ENCODE results near the gene C5orf47. TPM values are rescaled to one million over a fixed set of nuclear protein-coding genes. Genes with fewer than 3 reads are reported as not detected.

C5orf47 gene
- total RNA-seq, 1 donor from 2014 or later, result not detected

DNA sequence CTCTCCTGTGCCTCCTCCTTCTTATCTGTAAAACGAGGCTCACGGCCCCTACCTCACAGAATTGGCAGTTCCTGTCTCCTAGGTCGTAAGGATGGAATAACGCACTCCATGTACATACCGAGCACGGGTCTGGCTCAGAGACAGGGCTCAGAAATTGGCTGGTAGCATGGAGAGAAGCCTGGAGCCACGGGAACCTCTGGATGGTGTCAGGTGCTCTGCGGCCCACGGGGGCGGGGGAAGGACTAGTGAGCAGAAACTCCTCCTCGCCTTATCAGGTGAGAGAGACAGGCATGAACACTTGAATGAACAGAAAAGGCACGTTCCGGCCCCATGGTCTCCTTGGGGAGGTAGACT, 15.4 kb upstream of the C5orf47 start:
- Mint-ChIP-seq H3K27me3 (ENCODE audit: unreplicated experiment) (peaks cover 5% of the 10 kb centered on the region), H3K4me3 (ENCODE audit: unreplicated experiment) (peak overlapping the region; percentile 88), H3K36me3 (ENCODE audit: unreplicated experiment) (no peaks in the 10 kb centered on the region), H3K27ac (ENCODE audit: unreplicated experiment) (no peak overlapping the region), H3K9me3 (ENCODE audit: unreplicated experiment) (peaks cover 14% of the 10 kb centered on the region), H3K4me1 (ENCODE audit: low read depth, unreplicated experiment) (peaks cover 37% of the 10 kb centered on the region)
- TF ChIP-seq, protein P1, sequence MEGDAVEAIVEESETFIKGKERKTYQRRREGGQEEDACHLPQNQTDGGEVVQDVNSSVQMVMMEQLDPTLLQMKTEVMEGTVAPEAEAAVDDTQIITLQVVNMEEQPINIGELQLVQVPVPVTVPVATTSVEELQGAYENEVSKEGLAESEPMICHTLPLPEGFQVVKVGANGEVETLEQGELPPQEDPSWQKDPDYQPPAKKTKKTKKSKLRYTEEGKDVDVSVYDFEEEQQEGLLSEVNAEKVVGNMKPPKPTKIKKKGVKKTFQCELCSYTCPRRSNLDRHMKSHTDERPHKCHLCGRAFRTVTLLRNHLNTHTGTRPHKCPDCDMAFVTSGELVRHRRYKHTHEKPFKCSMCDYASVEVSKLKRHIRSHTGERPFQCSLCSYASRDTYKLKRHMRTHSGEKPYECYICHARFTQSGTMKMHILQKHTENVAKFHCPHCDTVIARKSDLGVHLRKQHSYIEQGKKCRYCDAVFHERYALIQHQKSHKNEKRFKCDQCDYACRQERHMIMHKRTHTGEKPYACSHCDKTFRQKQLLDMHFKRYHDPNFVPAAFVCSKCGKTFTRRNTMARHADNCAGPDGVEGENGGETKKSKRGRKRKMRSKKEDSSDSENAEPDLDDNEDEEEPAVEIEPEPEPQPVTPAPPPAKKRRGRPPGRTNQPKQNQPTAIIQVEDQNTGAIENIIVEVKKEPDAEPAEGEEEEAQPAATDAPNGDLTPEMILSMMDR (IDR thresholded peaks at IDR 0.05; ENCODE audit: partially characterized antibody, unreplicated experiment), result no peak
- no peak for DNase-seq

DNA sequence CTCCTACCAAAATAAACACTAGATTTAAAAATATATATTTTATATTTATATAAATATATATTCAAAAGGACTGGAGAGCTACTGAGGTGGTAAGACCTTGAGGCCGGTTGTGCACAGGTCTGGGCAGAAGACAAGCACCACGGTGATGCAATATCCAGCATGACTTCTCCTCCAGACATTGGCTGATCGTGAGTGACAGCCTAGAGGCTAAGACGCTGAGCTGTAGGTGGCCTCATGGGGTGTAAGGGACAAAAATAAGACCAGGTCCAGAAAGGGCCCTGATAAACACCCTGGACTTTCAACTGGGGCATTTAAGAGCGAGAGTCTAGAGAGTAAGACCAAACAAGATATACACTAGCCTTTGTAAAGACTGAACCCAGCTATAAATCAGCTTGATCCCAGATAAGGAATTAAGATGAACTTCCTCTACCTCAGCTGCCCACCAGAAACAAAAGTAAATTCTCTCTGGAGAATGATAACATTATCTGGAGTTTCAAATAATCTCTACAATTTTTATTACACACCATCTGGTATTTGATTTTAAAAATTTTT, 14.2 kb upstream of the C5orf47 start:
- peaks cover 27% of the 10 kb centered on the region for H3K4me1 Mint-ChIP-seq (ENCODE audit: low read depth, unreplicated experiment)
- DNase-seq, result no peak
- H3K9me3 Mint-ChIP-seq (ENCODE audit: unreplicated experiment), result peaks cover 14% of the 10 kb centered on the region
- H3K27me3 Mint-ChIP-seq (ENCODE audit: unreplicated experiment), result peaks cover 5% of the 10 kb centered on the region
- no peak overlapping the region for H3K4me3 Mint-ChIP-seq (ENCODE audit: unreplicated experiment)
- H3K27ac Mint-ChIP-seq (ENCODE audit: unreplicated experiment), result no peak overlapping the region
- no peaks in the 10 kb centered on the region for H3K36me3 Mint-ChIP-seq (ENCODE audit: unreplicated experiment)
- TF ChIP-seq, protein P1 (IDR thresholded peaks at IDR 0.05; ENCODE audit: partially characterized antibody, unreplicated experiment), result no peak

- DNase-seq, result no peak
- H3K27ac Mint-ChIP-seq (ENCODE audit: unreplicated experiment), result no peak overlapping the region
- TF ChIP-seq, protein P1 (IDR thresholded peaks at IDR 0.05; ENCODE audit: partially characterized antibody, unreplicated experiment), result no peak
Measured at GRCh38 chr5:173981185-173981761, 7.7 kb upstream of the C5orf47 start.

DNA sequence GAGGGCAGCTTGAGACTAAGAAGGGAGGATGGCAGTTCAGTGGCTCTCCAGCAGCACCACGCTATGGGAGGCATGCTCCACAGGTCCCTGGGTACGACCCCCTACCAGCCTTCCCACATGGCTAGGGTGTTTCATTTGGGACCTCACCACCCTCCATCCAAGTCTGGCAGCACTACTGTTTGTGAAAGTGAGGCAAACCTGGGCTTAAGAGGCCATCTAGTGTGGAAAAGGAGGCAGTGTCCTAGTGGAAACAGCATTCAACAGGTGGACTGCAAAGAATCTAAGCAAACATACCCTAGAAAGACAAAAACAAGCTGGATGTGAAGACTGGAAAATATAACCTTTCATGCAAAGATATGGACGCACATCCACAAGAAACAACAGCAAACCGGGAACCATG, 4.8 kb upstream of the C5orf47 start:
- DNase-seq, result no peak
- H3K27me3 Mint-ChIP-seq (ENCODE audit: unreplicated experiment), result peaks cover 2% of the 10 kb centered on the region
- TF ChIP-seq, protein P1 (IDR thresholded peaks at IDR 0.05; ENCODE audit: partially characterized antibody, unreplicated experiment), result no peak
- no peak overlapping the region for H3K27ac Mint-ChIP-seq (ENCODE audit: unreplicated experiment)
- no peaks in the 10 kb centered on the region for H3K36me3 Mint-ChIP-seq (ENCODE audit: unreplicated experiment)
- no peaks in the 10 kb centered on the region for H3K9me3 Mint-ChIP-seq (ENCODE audit: unreplicated experiment)
- no peaks in the 10 kb centered on the region for H3K4me1 Mint-ChIP-seq (ENCODE audit: low read depth, unreplicated experiment)
- no peak overlapping the region for H3K4me3 Mint-ChIP-seq (ENCODE audit: unreplicated experiment)

More at GRCh38 chr5:173981185-173981761, 7.7 kb upstream of the C5orf47 start:
- H3K27me3 Mint-ChIP-seq (ENCODE audit: unreplicated experiment), result no peaks in the 10 kb centered on the region
- H3K4me3 Mint-ChIP-seq (ENCODE audit: unreplicated experiment), result no peak overlapping the region
- H3K4me1 Mint-ChIP-seq (ENCODE audit: low read depth, unreplicated experiment), result no peaks in the 10 kb centered on the region
- no peaks in the 10 kb centered on the region for H3K36me3 Mint-ChIP-seq (ENCODE audit: unreplicated experiment)
- H3K9me3 Mint-ChIP-seq (ENCODE audit: unreplicated experiment), result peaks cover 4% of the 10 kb centered on the region

DNA sequence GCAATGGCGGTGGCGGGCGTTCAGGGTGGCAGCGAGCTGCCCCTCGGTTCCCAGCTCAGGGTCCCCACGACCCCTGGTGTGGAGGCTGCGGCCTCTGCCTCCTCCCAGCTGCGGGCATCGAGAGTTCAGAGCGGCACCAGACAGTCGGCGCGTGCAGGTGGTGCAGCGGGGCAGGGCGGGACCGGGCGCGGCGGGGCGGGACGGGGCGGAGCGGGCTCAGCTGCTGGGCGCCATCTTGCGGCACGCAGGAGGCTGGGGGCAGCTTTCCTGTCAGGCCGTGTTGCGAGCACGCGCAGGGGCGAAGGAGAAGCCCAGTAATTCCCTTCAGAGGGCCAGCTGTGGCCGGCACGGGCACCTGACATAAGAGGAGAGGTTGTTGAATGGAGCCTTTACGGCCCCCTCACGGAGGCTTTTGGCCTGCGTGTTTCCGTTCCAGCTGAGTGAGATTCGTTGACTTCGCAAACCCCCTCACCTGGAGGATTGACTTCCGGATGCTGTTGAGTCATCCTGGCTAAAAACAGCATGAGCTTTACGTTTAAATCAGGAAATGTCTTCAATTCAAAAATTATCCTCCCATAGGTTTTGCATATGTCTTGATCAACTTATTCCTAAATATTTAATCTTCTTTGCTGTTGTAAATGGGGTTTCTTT, 587 bp downstream of the C5orf47 start:
- Mint-ChIP-seq H3K4me3 (ENCODE audit: unreplicated experiment) (no peak overlapping the region), H3K9me3 (ENCODE audit: unreplicated experiment) (peaks cover under 1% of the 10 kb centered on the region), H3K4me1 (ENCODE audit: low read depth, unreplicated experiment) (no peaks in the 10 kb centered on the region)

More for the DNA sequence above, 587 bp downstream of the C5orf47 start:
- TF ChIP-seq, protein P1 (IDR thresholded peaks at IDR 0.05; ENCODE audit: partially characterized antibody, unreplicated experiment), result no peak
- peaks cover 2% of the 10 kb centered on the region for H3K27me3 Mint-ChIP-seq (ENCODE audit: unreplicated experiment)
- no peak overlapping the region for H3K27ac Mint-ChIP-seq (ENCODE audit: unreplicated experiment)
- no peak for DNase-seq
- H3K36me3 Mint-ChIP-seq (ENCODE audit: unreplicated experiment), result no peaks in the 10 kb centered on the region

Measured in glutamatergic neuron (in vitro differentiated cells).